IPS DF 19.7 (cell line): Measurements from ENCODE around the gene MEI4.

ENCODE experiments used
- DNase-seq: peaks from one replicate; pipeline ENCODE4 v3.0.0-alpha.2; 2013; ENCODE audit warnings: low read depth, low spot score

The MEI4 gene

DNA sequence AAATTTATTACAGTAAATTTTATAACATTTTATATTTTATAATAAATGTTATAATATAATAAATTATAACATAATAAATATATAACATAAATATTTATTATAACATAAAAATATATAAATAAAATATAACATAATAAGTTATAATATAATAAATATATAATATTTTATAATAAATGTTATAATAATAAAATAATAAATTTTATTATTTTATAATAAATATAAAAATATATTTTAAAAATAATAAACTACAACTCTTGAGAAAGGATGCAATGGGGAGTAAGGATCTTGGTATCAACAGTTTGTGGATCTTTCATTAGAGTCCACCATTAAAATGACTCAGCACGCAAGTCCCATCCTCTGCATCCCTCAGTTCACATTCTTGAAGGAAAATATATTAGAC is 312.6 kb downstream of the MEI4 start:
- DNase-seq = no peak

GRCh38 chr6:77972334-77972733 is 319.5 kb downstream of the MEI4 start:
- DNase-seq = no peak
